Measurements from ENCODE around the gene HYAL3. TPM values are rescaled to one million over a fixed set of nuclear protein-coding genes. Genes with fewer than 3 reads are reported as not detected.

The HYAL3 gene, protein sequence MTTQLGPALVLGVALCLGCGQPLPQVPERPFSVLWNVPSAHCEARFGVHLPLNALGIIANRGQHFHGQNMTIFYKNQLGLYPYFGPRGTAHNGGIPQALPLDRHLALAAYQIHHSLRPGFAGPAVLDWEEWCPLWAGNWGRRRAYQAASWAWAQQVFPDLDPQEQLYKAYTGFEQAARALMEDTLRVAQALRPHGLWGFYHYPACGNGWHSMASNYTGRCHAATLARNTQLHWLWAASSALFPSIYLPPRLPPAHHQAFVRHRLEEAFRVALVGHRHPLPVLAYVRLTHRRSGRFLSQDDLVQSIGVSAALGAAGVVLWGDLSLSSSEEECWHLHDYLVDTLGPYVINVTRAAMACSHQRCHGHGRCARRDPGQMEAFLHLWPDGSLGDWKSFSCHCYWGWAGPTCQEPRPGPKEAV
- total RNA-seq = 12.9 and 26.2 TPM in 2 replicates

DNA sequence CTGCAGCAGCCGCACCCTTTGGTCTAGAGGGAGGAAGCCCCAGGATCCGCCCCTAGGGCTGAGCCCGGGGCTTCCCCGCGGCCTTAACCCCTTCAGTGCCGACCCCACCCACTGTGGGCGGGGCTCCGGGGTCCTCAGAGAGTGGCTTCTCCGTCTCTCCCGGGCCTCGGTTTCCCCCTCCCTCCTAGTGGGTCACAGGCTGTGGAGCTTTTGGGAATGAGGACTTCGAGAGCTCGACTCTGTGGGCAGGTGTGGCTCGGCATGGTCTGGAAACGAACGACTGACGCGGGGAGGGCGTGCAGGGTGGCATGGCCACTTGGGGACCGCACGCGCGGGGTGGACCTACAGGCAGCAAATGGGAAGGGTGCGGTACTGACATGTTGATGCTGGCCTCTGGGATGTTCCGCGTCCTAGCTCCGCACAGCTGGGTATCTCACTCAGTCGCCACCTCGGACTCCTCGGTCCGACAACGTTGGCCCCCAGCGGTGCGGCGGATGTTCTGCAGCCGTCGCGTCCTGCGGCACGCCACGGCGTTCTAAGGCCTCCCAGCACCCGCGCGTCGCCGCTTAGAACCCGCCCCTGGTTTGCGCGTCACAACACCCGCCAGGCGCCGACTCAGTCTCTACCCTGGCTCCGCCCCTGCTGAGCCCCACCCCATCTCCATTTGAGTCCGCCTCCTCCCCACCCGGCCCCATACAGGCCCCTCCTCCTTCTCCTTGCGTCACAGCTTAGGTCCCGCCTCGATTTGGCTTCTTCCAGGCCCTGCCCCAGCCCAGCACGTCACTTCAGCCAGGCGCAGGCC lies at the start of gene HYAL3, which contains the start of gene NAA80:
TSS of gene HYAL3 (minus strand) at position 570 of the 802 bp plus-strand sequence. CDS start 3,803 bp downstream, outside the sequence.
TSS of gene NAA80 (minus strand) at position 570 of the 802 bp plus-strand sequence. CDS start 1,942 bp downstream, outside the sequence.
- DNase-seq (ENCODE audit: low read depth in 2 of 2) = peak; percentile 100

DNA sequence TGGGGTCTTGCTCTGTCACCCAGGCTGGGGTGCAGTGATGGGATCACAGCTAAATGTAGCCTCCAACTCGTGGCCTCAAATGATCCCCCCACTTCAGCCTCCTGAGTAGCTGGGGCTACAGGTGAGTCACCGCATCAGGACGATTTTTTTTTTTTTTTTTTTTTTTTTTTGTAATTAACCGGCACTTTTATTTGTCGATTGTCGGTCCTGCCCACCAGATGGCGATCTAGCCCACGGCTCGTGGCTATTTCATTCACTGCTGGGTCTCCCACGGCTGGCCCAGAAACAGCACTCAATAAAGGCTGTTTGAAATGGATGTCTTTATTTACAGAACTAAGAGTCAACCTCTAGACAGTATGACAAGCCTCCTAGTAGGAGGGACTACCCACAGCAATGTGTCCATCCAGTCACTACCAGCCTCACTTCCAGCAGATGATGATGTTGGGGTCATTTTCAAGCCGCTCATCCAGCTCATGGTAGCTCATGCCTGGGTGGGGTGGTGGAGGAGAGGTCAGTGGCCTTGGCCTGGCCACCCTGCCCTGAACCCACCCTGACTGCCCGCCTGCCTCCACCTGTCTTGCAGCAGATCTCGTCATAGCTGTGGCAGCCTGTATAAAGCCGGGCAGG lies 48.1 kb upstream of the HYAL3 start:
- DNase-seq (ENCODE audit: low read depth in 2 of 2) = peak; percentile 80 to 84

DNA sequence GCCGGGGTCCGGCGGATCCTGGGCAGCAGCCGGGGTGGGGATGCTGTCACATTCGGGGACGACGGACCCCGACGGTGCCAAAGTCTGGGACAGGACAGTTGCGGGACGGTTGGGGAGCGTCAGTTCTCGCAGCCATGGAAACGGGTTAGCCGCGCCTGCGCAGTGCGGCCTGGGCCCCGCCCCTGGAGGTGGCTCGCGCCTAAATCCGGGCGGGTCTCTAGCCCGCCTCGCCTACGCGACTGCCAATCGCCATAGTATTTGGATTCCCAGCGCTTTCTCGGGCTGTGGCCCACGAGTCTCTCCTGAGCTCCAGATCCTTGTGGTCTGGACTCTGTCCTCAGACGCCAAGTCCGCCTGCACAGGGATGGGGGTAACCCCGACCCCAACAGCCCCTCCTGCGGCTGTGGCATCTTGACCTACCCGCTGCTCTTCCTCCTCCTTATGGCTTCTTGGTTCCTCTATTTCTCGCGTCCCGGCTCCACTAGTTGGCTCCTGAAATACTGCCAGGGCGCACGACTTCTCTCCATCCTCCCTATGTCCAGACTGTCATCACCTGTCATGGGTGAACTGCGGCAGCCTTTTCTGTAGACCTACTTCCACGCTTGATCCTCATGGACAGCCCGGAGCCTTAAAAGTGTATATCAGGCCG lies 46.5 kb upstream of the HYAL3 start, which contains the start of gene ZMYND10:
TSS of gene ZMYND10 (minus strand) at position 147 of the 649 bp plus-strand sequence. CDS start 153 bp downstream, outside the sequence.
- peak in 1 of 2 donors; percentile 53 for DNase-seq (ENCODE audit: low read depth in 2 of 2)

DNA sequence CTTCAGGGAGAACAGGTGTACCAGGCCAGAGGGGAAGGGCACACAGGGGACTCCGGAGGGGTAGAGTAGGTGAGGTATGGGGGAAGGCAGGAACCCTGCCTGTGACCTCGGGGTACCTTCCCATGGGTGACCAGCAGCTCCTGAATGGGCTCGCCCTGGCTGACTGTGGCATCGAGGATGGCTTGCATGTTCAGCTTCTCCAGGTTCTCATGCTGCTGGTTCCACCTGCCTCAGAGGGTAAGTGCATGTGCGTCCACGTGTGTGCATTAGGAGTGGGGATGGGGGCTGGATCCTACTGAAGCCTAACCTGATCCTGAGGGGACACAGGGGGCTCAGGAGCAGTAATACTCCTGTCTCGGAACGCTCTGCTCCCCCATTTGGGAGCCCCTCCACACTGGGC lies 45.8 kb upstream of the HYAL3 start:
- DNase-seq (ENCODE audit: low read depth in 2 of 2) = no peak

DNA sequence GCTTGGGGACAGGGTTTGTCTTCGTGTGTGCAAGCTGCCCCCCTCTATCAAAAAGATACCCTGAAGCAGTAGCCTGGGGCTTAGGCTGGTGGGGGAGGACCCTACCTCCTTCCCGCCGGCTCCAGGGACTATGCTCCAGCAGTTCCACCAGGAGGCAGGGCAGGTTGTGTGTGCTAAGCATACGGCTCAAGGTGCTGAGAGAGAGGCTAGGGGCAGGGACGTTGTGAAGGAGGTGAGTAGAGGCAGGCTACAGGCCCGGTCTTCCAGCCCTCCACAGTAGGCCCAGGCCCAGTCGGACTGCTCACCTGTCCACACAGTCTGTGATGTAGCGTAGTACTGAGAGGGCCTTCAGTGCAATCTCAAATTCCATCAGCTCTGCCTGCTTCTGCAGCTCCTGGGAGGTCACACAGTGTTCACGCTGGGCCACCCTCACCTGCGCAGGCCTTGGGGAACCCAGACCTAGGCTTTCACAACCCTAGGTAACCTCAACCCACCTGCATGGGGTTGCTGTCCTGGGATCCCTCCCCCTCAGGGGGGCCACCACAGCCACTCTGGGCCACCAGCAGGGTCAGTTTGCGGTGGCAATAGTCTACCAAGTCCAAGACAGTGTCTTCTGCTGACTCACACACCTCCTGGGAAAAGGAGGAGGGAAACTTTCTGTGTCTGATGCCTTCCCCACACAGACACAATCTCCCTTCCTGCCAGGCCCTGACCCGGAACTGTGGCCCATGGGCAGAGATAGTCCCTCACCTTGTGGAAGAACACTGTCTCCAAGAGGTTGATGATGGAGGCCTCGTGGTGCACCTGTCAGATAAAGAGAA lies 43.8 kb upstream of the HYAL3 start:
- no peak for DNase-seq (ENCODE audit: low read depth in 2 of 2)

DNA sequence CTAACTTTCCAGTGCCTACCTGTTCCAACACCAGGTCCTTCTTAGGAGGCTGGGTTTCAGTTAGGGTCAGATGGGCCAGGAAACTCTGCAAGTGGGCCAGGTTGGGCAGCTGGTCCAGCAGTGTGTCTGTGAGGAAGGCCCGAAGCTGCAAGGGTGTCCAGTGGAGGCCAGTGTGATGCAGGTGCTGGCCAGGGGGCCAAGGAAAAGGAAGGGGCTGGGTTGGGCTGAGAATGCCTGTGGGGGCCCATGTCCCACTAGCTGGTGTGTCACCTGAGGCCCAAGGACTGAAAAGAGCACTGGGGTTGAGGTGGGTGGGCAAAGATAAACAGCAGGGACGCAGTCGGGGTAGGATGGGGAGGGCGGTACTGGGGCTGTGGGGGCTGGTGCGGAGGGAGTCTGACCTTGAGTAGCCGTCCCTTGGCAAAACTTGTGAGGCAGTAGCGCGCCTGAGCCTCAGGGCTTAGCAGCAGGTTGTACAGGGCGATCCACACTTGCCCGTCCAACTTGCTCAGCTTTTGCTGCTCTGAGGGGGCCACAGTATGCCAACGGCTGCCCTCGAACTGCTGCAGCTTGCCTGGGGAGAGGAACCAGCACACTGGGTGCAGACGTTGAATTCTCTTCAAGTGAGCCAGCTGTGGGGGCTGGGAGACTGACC lies 42.9 kb upstream of the HYAL3 start:
- DNase-seq (ENCODE audit: low read depth in 2 of 2) = no peak

DNA sequence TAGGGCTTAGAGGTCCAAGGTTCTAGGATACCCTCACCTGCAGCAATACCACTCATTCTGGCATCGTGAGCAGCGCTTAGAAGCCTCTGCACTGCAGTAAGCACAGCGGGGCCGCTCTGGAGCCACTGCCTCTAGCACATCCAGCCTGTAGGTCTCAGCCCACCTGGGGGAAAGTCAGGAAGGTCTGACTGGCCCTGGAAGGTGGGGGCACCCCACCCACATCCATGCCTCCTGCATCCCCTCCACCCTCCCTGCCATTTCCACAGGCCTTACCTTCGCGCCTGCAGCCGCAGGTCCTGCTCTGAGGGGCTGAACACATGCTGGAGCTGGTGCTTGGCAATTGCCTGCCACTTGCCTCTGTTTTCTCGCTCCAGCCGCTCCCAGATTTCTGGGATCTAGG lies 42.3 kb upstream of the HYAL3 start:
- DNase-seq (ENCODE audit: low read depth in 2 of 2) = no peak

DNA sequence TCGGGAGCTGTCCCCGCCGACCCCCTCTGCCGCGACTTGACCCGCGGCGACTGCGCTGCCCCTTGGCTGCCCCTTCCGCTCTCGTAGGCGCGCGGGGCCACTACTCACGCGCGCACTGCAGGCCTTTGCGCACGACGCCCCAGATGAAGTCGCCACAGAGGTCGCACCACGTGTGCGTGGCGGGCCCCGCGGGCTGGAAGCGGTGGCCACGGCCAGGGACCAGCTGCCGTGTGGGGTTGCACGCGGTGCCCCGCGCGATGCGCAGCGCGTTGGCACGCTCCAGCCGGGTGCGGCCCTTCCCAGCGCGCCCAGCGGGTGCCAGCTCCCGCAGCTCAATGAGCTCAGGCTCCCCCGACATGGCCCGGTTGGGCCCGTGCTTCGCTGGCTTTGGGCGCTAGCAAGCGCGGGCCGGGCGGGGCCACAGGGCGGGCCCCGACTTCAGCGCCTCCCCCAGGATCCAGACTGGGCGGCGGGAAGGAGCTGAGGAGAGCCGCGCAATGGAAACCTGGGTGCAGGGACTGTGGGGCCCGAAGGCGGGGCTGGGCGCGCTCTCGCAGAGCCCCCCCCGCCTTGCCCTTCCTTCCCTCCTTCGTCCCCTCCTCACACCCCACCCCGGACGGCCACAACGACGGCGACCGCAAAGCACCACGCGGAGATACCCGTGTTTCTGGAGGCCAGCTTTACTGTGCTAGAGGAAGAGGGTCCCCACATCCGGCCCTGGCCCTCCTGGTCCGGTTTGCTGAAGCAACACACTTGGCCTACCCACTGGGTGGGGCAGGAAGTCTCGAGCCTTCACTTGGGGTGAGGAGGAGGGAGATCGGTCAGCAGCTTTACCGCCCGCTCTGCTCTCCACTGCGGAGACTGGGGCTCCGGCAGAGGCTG lies 41.5 kb upstream of the HYAL3 start, which contains the start of gene RASSF1:
TSS of gene RASSF1 (minus strand) at position 389 of the 882 bp plus-strand sequence. CDS start at position 358, 31 bp downstream.
- peak in 1 of 2 donors; percentile 43 for DNase-seq (ENCODE audit: low read depth in 2 of 2)

DNA sequence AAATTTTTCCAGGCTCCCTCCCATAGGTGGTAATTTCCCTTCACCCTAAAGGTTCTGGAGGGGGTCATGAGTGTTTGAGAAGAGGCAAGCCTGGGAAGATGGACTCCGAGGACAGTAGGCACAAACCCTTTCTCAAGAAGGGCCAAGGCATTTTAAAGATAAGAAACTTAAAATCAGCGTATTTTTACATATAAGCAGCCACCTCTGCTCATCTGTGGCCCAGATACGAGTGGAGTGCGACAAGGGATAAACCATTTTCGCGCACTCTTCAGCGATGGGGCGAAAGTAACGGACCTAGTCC lies 40.9 kb upstream of the HYAL3 start:
- DNase-seq (ENCODE audit: low read depth in 2 of 2) = no peak

- DNase-seq (ENCODE audit: low read depth in 2 of 2) = no peak
Measured at GRCh38 chr3:50339485-50340146, 40.4 kb upstream of the HYAL3 start.

DNA sequence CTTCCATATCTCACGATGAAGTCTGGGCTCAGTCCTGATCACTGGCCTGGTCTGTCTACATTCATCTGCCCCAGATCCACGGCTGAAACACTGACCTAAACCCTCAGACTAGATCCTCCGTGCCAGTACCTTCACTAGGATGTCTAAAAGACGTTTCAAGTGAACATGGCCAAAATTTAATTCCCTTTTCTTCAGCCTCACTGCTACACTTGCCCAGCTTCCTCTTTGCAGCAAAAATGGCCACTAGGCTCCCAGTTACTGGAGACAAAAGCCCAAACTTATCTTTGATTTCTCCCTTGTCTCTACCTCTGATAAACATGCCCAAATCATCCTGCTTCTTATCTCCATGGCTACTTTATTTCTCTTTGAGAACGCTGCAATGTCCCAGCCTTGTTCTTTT lies 39.8 kb upstream of the HYAL3 start:
- DNase-seq (ENCODE audit: low read depth in 2 of 2) = no peak

GRCh38 chr3:50337175-50337861 lies 38.1 kb upstream of the HYAL3 start:
- peak; percentile 100 for DNase-seq (ENCODE audit: low read depth in 2 of 2)

- DNase-seq (ENCODE audit: low read depth in 2 of 2) = no peak
Measured at GRCh38 chr3:50336452-50337174, 37.4 kb upstream of the HYAL3 start.

- DNase-seq (ENCODE audit: low read depth in 2 of 2) = peak; percentile 66 to 82
Measured at GRCh38 chr3:50334339-50335075, 35.3 kb upstream of the HYAL3 start.

DNA sequence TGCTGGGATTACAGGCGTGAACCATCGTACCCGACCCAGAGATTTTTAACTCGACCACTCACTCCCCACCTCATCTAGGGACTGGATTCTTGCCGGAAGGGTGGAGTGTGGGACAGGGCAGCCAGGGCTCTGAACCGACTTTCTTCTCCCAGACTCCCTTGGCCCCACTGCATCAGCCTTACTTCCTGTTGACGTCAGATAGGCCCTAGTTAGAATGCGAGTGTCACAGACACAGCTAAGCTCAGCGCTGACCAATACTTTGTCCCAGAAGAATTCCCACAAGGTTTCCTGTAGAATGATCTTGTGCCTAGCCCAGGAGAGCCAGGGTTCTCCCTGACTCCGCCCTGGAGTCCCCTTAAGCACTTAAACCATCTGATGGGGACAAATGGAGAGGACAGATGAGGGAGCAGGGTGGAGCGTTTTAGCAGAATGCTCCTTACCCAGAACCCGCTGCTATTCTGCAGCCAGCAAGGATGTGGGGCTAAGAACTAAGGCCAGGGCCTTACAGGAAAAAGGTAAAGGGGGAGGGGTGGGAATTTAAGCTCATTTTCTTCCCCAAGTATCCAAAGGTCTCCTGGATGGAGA lies 34.6 kb upstream of the HYAL3 start:
- DNase-seq (ENCODE audit: low read depth in 2 of 2) = peak; percentile 63 to 97

DNA sequence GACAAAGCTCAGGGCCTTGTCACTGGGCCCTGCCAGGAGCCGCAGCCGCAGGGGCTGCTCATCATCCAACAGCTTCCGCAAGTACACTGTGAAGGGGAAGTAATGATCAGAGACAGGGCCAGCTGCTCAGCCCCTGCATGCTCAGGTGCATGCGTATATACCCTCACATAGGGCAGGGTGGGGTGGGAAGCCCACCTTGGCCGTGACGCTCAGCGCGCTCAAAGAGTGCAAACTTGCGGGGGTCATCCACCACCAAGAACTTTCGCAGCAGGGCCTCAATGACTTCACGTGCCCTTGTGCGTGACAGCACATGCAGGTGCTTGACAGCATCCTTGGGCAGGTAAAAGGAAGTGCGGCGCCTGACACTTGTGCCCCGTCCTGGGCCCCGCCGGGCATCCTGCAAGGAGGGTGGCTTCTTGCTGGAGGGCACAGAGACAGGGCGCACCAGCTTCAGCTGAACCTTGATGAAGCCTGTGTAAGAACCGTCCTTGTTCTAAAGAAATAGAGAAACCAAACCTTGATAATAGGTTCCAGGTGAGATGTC lies 32.2 kb upstream of the HYAL3 start:
- DNase-seq (ENCODE audit: low read depth in 2 of 2) = no peak
